A673 (cell line): ENCODE data around the gene OCSTAMP.

Experiments used
- CTCF ChIP-seq: fragments of 300-800, 200-600 bp; sonication (generic); conservative IDR thresholded peaks from 2 replicates; pipeline ENCODE4 v1.5.1; 2017; ENCODE audit warnings: low read depth, mild to moderate bottlenecking, antibody characterized with exemption, low read length, moderate library complexity, mixed read lengths
- EZH2 ChIP-seq: fragments of 200-600 bp; sonication (generic); IDR thresholded peaks from 2 replicates; pipeline ENCODE4 v1.6.1; 2017; ENCODE audit warnings: borderline replicate concordance, low read depth, mild to moderate bottlenecking, mixed read lengths, antibody characterized with exemption, low read length; ENCODE audit not compliant: poor library complexity, severe bottlenecking

GRCh38 chr20:46557231-46557956 lies 6.9 kb upstream of the OCSTAMP start:
- no peak for TF ChIP-seq CTCF
- TF ChIP-seq EZH2: no peak
